HG03342 (cell line): ENCODE results near the gene CHRNA9.
"Not testable (repeated sequence)": the region's sequence is repeated elsewhere in the genome, so short reads cannot be mapped to it uniquely, and the experiment has no call there.

ENCODE experiments used
- ATAC-seq: cut with Tn5 transposase; IDR thresholded peaks from one replicate; pipeline ENCODE4 v1.9.1; 2021; ENCODE audit warnings: mild to moderate bottlenecking, moderate library complexity; ENCODE audit not compliant: unreplicated experiment

CHRNA9 gene

DNA sequence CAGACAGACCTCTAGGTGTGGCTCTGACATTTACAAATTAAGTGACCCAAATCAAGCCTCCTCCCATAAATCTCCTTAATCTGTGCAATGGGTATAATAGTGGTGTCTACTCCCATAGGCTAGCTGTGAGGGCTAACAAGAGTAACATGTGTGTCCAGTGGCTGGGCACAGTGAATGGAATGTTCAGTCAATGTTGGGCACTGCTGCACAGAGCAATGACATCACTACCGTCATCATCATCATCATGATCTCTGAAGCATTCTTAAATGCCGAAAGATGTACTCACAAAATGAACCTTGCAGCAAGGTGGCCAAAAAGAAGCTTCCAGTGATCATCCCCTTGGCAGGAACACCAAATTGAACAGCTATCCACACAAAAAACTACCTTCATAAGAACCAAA is 43.5 kb downstream of the CHRNA9 start:
- no peak for ATAC-seq

GRCh38 chr4:40379248-40379647 is 44.1 kb downstream of the CHRNA9 start:
- ATAC-seq: no peak

DNA sequence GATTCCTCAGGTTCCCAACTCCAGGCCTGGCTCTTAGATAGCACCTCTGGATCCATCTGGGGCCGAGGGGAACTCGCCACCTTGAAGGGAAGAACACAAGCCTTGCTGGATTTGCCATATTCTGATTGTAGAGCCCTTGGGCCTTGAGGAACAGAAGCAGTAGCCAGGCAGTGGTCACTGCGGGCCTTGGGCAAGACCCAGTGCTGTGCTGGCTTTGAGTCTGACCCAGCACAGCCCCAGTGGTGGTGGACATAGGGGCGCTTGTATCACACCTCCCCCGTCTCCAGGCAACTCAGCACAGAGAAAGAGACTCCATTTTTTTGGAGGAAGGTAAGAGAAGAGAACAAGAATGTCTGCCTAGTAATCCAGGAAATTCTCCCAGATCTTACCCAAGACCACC is 45.5 kb downstream of the CHRNA9 start:
- no peak for ATAC-seq

- ATAC-seq: no peak
Observed at GRCh38 chr4:40388239-40388638, 53.1 kb downstream of the CHRNA9 start.

DNA sequence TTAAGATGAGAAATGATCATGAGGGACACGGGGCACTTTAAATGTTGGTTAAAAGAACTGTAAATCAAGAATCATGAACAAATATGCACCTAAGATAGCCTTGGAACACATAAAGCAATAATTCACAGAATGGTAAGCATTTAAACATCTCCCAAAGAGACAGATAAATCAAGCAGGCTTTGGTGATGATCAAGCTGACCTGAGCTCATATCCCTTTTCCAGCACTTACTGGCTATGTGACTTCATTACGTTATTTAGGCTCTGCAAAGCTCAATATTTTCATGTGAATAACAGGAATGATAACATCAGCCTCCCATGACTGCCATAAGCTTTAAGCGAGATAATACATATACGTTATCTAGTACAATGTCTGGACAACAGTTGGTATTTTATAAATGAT is 54.9 kb downstream of the CHRNA9 start:
- no peak for ATAC-seq

GRCh38 chr4:40392241-40392640 is 57.1 kb downstream of the CHRNA9 start:
- not testable (repeated sequence) for ATAC-seq

GRCh38 chr4:40394236-40394635 is 59.1 kb downstream of the CHRNA9 start:
- no peak for ATAC-seq

GRCh38 chr4:40395166-40395900 is 60.2 kb downstream of the CHRNA9 start:
- ATAC-seq: no peak

GRCh38 chr4:40395908-40396793 is 61.0 kb downstream of the CHRNA9 start:
- no peak for ATAC-seq

DNA sequence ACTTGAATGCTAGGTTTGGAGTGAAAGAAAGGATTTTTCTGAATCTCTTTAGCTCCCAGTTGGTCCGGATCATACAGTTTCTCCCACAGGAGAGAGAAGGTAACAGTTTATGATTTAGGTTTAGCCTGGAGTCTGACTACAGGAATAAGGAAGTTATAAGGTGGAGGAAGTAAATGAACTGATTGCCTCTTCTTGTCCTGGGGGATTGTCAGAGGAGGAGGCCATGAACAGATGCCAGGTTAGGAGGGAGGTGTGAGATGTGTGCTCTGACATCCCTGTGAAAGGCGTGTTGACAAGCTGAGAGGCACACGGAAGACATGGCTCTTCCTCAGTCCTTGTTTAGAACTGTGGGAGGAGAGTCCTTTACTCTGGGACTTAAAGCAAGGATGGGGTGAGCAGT is 64.4 kb downstream of the CHRNA9 start:
- no peak for ATAC-seq

DNA sequence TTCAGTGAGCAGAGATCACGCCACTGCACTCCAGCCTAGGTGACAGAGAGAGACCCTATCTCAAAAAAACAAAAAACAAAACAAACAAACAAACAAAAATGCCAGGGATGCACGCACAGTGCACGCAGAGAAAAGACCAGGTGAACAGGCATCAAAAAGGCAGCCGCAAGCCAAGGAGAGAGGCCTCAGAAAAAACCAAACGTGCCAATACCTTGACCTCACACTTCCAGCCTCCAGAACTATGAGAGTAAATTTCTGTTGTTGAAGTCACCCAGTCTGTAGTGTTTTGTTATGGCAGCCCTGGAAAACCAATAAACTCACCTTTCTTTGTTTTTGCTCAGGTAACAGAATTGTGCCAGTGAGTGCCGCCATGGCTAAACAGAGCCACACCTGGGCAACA is 66.0 kb downstream of the CHRNA9 start:
- no peak for ATAC-seq

DNA sequence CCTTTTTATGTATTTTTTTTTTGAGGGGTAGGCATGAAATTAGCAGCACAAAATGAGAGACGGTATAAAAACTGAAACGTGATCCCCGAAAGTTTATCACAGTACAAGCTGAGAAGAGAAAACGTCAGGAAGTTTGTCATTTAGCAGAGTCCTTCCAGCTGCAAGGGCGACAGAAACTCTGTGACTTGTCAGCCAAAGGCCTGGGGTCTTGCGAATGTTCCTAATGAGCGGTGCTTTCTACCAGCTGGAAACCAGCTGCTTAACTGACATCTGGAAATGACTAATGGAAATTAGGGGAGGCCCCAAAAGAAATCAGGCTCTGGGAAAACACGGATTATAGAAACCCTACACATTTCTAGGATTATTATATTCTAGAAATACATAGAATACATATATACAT is 66.5 kb downstream of the CHRNA9 start:
- ATAC-seq: no peak

- no peak for ATAC-seq
Observed at GRCh38 chr4:40402556-40402955, 67.4 kb downstream of the CHRNA9 start.

- ATAC-seq: no peak
Observed at GRCh38 chr4:40403081-40403480, 67.9 kb downstream of the CHRNA9 start.
